T-cell (primary cell): ENCODE measurements around the gene C15orf39. TPM values are rescaled to one million over a fixed set of nuclear protein-coding genes. Genes with fewer than 3 reads are reported as not detected.
A peak's percentile ranks its signal among the peaks of the same experiment; 100 is the strongest.

Experiments used
- ATAC-seq, 4 experiments: fragments of 200-7000 bp in 3 of 4; fragments of 150-1000 bp in 1 of 4; cut with Tn5 transposase; replicated peaks in 1 of 4; 1 replicate in 3 of 4; 2 replicates in 1 of 4; pipeline ENCODE4 v1.10.0; 2021; ENCODE audit warnings: moderate library complexity in 3 of 4, mild to moderate bottlenecking in 2 of 4, moderate number of reproducible peaks in 1 of 4
- CTCF ChIA-PET, 2 donors: fragments of 300-600 bp; sonication (Branson Sonifier 250); formaldehyde crosslinking; loops; one replicate each; lab custom pipeline; 2022; ENCODE audit warnings: antibody characterized with exemption in 2 of 2; lab: Charles Lee
- POLR2A ChIA-PET, 2 donors: fragments of 300-600 bp; sonication (Branson Sonifier 250); formaldehyde crosslinking; loops; one replicate each; lab custom pipeline; 2022; ENCODE audit warnings: antibody characterized with exemption in 2 of 2; lab: Charles Lee
- DNase-seq, 35 experiments: peaks; one replicate each; pipeline versions ENCODE4 v3.0.0 to v3.0.0-alpha.2; 2013 to 2023
- H3K27ac ChIP-seq: one replicate; pipeline ENCODE4 v1.5.1; 2013; ENCODE audit warnings: low read length
- H3K27me3 ChIP-seq, 2 experiments: replicated peaks in 1 of 2; 1 replicate in 1 of 2; 2 replicates in 1 of 2; pipeline versions ENCODE4 v1.6.1 to v1.7.0; 2013; ENCODE audit warnings: low read length in 1 of 2, mixed read lengths in 1 of 2; ENCODE audit not compliant: control insufficient read depth in 2 of 2, insufficient read depth in 2 of 2; ENCODE audit errors: extremely low read depth in 1 of 2
- H3K36me3 ChIP-seq, 2 donors: 1 replicate in 1 of 2; 2 replicates in 1 of 2; pipeline versions ENCODE4 v1.6.1 to v1.7.0; 2013; ENCODE audit warnings: low read length in 1 of 2; ENCODE audit not compliant: control insufficient read depth in 2 of 2, insufficient read depth in 1 of 2; ENCODE audit errors: extremely low read depth in 1 of 2
- H3K4me1 ChIP-seq, 2 experiments: 1 replicate in 1 of 2; 2 replicates in 1 of 2; pipeline versions ENCODE4 v1.6.1 to v1.7.0; 2013; ENCODE audit warnings: low read length in 2 of 2, mixed read lengths in 1 of 2; ENCODE audit not compliant: insufficient read depth in 2 of 2, control insufficient read depth in 1 of 2; ENCODE audit errors: extremely low read depth in 1 of 2
- H3K4me3 ChIP-seq, 2 donors: 1 replicate in 1 of 2; 2 replicates in 1 of 2; pipeline versions ENCODE4 v1.5.1 to v1.7.0; 2013; ENCODE audit warnings: mild to moderate bottlenecking in 2 of 2, low read length in 1 of 2, moderate library complexity in 1 of 2; ENCODE audit not compliant: control insufficient read depth in 1 of 2; ENCODE audit errors: extremely low read depth in 1 of 2
- H3K9me3 ChIP-seq: 2 replicates; pipeline ENCODE4 v1.7.0; 2013
- H3K27ac Mint-ChIP-seq, 2 donors: one replicate each; pipeline ENCODE4 v1.8.0; 2020 to 2021; ENCODE audit warnings: mild to moderate bottlenecking in 2 of 2, mixed read lengths in 2 of 2
- H3K27me3 Mint-ChIP-seq, 2 donors: one replicate each; pipeline ENCODE4 v1.8.0; 2021 to 2022; ENCODE audit warnings: mixed read lengths in 2 of 2
- H3K36me3 Mint-ChIP-seq: one replicate; pipeline ENCODE4 v1.8.0; 2021; ENCODE audit warnings: mixed read lengths
- H3K4me1 Mint-ChIP-seq, 3 donors: one replicate each; pipeline ENCODE4 v1.8.0; 2020 to 2022; ENCODE audit warnings: mixed read lengths in 3 of 3, mild to moderate bottlenecking in 1 of 3
- H3K4me3 Mint-ChIP-seq, 3 donors: one replicate each; pipeline ENCODE4 v1.8.0; 2020 to 2022; ENCODE audit warnings: mild to moderate bottlenecking in 3 of 3, mixed read lengths in 3 of 3, moderate library complexity in 3 of 3
- H3K9me3 Mint-ChIP-seq, 3 donors: one replicate each; pipeline ENCODE4 v1.8.0; 2020 to 2022; ENCODE audit warnings: mixed read lengths in 3 of 3
- WGBS: methylation state at CpG from one replicate; pipeline ENCODE4 v1.1.5; 2013; ENCODE audit warnings: missing lambda C conversion rate; ENCODE audit not compliant: insufficient coverage; 5-methylcytosine and 5-hydroxymethylcytosine counted together
- total RNA-seq, 35 experiments: library from RNA in 6 of 35; stranded (reverse) in 6 of 35; fragments of 120-200 nt in 1 of 35; gene quantifications; one replicate each; pipeline versions ENCODE4 v1.2.1 to v1.2.4 and lab custom pipeline; 2013 to 2026

Gene C15orf39
- total RNA-seq, 5 donors from 2014 or later (not counting 1 experiment from before 2014, with no cell fraction given) = 25.2 to 40.3 (median 37.8) TPM

DNA sequence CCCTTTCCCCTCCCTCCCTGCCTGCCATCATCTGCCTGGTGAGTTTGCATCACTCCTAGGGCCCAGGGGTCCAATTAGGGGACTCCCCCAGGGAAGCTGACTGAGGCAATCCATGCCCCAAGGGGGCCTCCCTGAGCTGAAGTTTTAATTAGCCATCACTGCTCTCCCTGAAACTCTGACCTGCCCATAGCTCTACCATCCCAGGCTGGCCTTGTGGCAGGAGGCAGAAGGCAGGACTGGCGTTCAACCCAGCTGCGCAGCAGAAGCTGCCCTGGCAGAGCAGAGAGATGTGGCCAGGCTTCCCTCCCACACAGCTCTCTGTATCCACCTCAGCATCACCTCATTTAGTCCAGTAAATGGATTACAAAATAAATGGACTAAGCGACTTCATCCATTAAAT, 7.7 kb upstream of the C15orf39 start:
- Mint-ChIP-seq H3K4me3 (no peak overlapping the region), H3K27ac (no peak overlapping the region), H3K27me3 (peaks cover 11% of the 10 kb centered on the region in 2 donors), H3K4me1 (peaks cover 1 to 3% (median 2%) of the 10 kb centered on the region in 3 donors), H3K36me3 (no peaks in the 10 kb centered on the region), H3K9me3 (no peaks in the 10 kb centered on the region)
- Histone ChIP-seq H3K36me3 (no peaks in the 10 kb centered on the region), H3K4me1 (peaks cover 0 to 7% of the 10 kb centered on the region in 2 experiments), H3K27ac (no peak overlapping the region), H3K27me3 (peaks cover 0 to 44% of the 10 kb centered on the region in 2 experiments), H3K9me3 (no peaks in the 10 kb centered on the region), H3K4me3 (no peak overlapping the region)
- no peak for DNase-seq
- 70% methylated on average over 2 of the region's 3 CpGs for WGBS
- ChIA-PET CTCF (no interaction called here), POLR2A (interaction anchor here (0.5 to 0.6 kb wide), 2 partner anchors 169 to 437 kb away, joined by 3 read pairs; no protein-coding TSS in a partner anchor)
- no peak for ATAC-seq

DNA sequence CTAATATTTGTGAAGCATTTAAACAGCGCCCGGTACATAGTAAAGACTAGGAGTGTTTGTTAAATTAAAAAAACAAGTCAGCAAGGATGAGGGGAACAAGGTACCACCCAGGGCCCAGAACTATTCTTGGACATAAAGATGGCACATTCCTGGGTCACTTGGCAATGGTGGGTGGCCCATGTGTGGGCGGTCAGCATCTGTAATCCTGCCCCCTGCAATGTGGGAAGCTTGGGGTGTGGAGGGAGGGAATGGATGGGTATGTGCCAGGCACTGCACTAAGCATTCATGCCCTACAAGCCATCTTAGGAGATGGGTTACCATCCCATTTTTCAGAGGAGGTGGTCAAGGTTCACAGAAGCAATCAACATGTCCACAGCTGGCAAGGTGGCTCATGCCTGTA, 7.3 kb upstream of the C15orf39 start:
- Histone ChIP-seq H3K27ac (no peak overlapping the region), H3K27me3 (peaks cover 0 to 44% of the 10 kb centered on the region in 2 experiments), H3K4me1 (peaks cover 0 to 12% of the 10 kb centered on the region in 2 experiments), H3K36me3 (no peaks in the 10 kb centered on the region), H3K9me3 (no peaks in the 10 kb centered on the region), H3K4me3 (no peak overlapping the region)
- peaks cover 4 to 6% (median 5%) of the 10 kb centered on the region in 3 donors for H3K4me1 Mint-ChIP-seq
- WGBS = 100% methylated on average over 2 of the region's 3 CpGs
- H3K36me3 Mint-ChIP-seq = no peaks in the 10 kb centered on the region
- ChIA-PET CTCF (no interaction called here), POLR2A (interaction anchor here in 1 of 2 donors (0.6 kb wide), 1 partner anchor 436 kb away, joined by 3 read pairs; no protein-coding TSS in a partner anchor)
- peaks cover 9 to 11% of the 10 kb centered on the region in 2 donors for H3K27me3 Mint-ChIP-seq
- no peak overlapping the region for H3K27ac Mint-ChIP-seq
- H3K9me3 Mint-ChIP-seq = no peaks in the 10 kb centered on the region
- DNase-seq = no peak
- no peak for ATAC-seq
- H3K4me3 Mint-ChIP-seq = no peak overlapping the region

DNA sequence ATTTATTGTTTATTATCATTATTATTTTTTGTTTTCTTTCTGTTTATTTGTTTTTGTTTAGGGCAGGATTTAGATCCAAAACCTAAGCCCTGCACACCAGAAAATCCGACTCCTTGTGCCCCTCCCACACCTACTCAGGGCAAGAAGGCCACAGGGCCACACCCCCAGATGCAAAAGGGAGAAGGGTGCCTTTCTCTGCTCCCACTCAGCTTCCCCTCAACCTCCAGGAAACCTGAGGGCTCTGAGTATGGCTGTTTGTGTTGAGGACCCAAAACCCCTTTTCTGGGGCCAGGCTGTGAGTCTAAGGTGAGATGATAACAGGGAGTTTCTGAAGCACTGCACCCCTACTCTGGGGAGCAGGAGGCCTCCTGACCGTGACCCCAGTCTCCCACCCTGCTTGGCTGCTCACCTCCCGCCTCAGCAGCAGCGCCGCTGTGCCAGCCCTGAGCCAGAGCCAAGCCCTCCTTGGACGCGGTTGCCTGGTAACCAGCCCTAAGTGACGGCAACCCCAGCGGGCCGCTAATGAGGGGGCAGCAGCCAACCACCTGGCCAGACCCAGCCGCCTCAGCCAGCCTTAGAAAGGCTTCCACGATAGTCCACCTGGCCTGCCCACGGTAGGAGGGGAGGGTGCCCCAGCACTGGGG, 6.4 kb upstream of the C15orf39 start:
- DNase-seq (no peak), ATAC-seq (no peak)
- ChIA-PET CTCF (no interaction called here), POLR2A (no interaction called here)
- no peaks in the 10 kb centered on the region for H3K9me3 Mint-ChIP-seq
- H3K27ac Mint-ChIP-seq = no peak overlapping the region
- H3K27ac ChIP-seq = no peak overlapping the region
- H3K27me3 Mint-ChIP-seq = peaks cover 9 to 11% of the 10 kb centered on the region in 2 donors
- H3K36me3 Mint-ChIP-seq = no peaks in the 10 kb centered on the region
- no peaks in the 10 kb centered on the region for H3K9me3 ChIP-seq
- H3K27me3 ChIP-seq = peaks cover 0 to 44% of the 10 kb centered on the region in 2 experiments
- H3K4me1 ChIP-seq = peaks cover 2 to 15% of the 10 kb centered on the region in 2 experiments
- WGBS = 40% methylated on average over 12 of the region's 13 CpGs
- H3K4me3 ChIP-seq = no peak overlapping the region
- peaks cover 9 to 10% (median 9%) of the 10 kb centered on the region in 3 donors for H3K4me1 Mint-ChIP-seq
- no peaks in the 10 kb centered on the region for H3K36me3 ChIP-seq
- no peak overlapping the region for H3K4me3 Mint-ChIP-seq

- no peak for DNase-seq
- Histone ChIP-seq H3K4me3 (no peak overlapping the region), H3K9me3 (no peaks in the 10 kb centered on the region), H3K27ac (no peak overlapping the region), H3K27me3 (peaks cover 0 to 45% of the 10 kb centered on the region in 2 experiments), H3K4me1 (peaks cover 3 to 20% of the 10 kb centered on the region in 2 experiments), H3K36me3 (no peaks in the 10 kb centered on the region)
- 56% methylated on average over 7 of the region's 14 CpGs for WGBS
- peaks cover 6 to 11% of the 10 kb centered on the region in 2 donors for H3K27me3 Mint-ChIP-seq
- peaks cover 11 to 14% (median 13%) of the 10 kb centered on the region in 3 donors for H3K4me1 Mint-ChIP-seq
- no peak overlapping the region for H3K27ac Mint-ChIP-seq
- no peak overlapping the region for H3K4me3 Mint-ChIP-seq
- POLR2A ChIA-PET = no interaction called here
- H3K36me3 Mint-ChIP-seq = no peaks in the 10 kb centered on the region
- no peak for ATAC-seq
- H3K9me3 Mint-ChIP-seq = no peaks in the 10 kb centered on the region
- CTCF ChIA-PET = interaction anchor here in 1 of 2 donors (1.1 kb wide), 1 partner anchor 153 kb away, joined by 3 read pairs; no protein-coding TSS in a partner anchor
Observed at GRCh38 chr15:75195766-75196241, 5.9 kb upstream of the C15orf39 start.

DNA sequence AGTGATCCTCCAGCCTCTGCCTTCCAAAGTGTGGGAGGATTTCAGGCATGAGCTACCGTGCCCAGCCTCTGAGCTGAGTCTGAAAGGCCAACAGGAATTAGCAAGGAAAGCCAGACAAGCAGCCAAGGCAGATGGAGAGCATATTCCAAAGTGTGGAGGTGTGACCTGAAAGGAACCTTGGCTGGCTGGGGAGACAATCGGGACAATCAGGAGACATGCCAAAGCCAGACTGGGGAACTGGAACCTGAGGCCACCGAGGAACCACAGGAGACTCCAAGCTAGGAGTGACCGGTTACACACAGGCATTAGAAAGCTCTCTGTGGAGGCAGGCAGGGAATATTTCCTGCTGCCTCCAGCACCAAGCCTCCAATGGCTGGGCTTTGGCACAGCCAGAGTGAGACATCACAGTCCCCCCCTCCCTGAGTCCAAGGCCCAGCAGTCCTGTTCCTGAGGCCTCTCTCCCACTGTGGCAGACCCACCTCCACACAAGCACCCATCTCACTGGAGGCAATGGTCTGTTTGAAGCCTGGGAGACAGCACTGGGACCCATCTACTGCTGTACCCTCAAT, 4.5 kb upstream of the C15orf39 start:
- Mint-ChIP-seq H3K4me3 (no peak overlapping the region), H3K27me3 (peaks cover 4 to 11% of the 10 kb centered on the region in 2 donors), H3K9me3 (no peaks in the 10 kb centered on the region), H3K27ac (no peak overlapping the region), H3K36me3 (no peaks in the 10 kb centered on the region), H3K4me1 (peaks cover 18 to 19% (median 19%) of the 10 kb centered on the region in 3 donors)
- Histone ChIP-seq H3K4me1 (peaks cover 7 to 28% of the 10 kb centered on the region in 2 experiments), H3K27ac (no peak overlapping the region), H3K27me3 (peaks cover 0 to 41% of the 10 kb centered on the region in 2 experiments), H3K9me3 (no peaks in the 10 kb centered on the region), H3K36me3 (no peaks in the 10 kb centered on the region), H3K4me3 (no peak overlapping the region)
- POLR2A ChIA-PET = interaction anchor here (0.6 to 0.7 kb wide), 2 partner anchors 26 to 128 kb away, joined by 3 to 4 read pairs; no protein-coding TSS in a partner anchor
- 93% methylated on average over 4 of the region's 4 CpGs for WGBS
- CTCF ChIA-PET = no interaction called here
- DNase-seq = no peak
- ATAC-seq = no peak

DNA sequence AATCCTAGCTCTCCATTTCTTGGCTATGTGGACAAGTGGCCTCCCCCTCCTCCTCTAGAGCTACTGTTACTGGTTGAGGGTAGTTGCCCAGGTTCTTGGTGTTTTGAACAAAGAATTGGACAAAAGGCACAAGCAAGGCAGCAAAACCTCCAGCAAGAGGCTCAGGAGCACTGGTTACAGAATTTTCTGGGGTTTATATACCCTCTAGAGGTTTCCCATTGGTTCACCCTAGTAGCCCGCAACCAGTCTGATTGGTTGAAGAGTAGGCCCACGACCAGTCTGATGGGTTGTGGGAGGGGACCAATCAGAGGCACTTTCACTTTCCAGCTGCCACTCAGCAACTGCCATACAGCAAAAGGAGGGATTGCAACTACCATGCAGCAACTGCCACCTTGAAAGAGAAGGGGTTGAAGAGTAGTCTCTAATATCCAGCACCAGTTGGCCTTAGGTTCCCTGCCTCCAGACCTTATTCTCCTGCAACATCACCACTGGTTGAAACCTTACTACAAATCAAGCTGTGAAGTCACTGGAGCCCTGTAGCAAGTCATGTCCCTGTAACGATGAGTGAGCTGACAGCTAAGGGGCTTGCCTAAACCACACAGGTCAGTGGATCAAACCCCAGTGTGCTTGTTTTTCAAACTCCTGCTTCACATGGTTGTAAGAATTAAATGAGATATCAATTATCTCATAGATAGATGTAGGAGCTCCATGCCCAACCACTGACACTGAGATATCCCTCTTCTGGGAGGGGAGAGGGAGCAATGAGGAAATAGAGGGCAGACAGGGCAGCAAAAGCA, 2.9 kb upstream of the C15orf39 start:
- no peaks in the 10 kb centered on the region for H3K36me3 Mint-ChIP-seq
- H3K4me1 Mint-ChIP-seq = peaks cover 25 to 29% (median 26%) of the 10 kb centered on the region in 3 donors
- H3K27me3 Mint-ChIP-seq = peaks cover 1 to 5% of the 10 kb centered on the region in 2 donors
- POLR2A ChIA-PET = interaction anchor here in 1 of 2 donors (0.8 kb wide), 1 partner anchor 169 kb away, joined by 3 read pairs; no protein-coding TSS in a partner anchor
- H3K27ac Mint-ChIP-seq = no peak overlapping the region
- CTCF ChIA-PET = interaction anchor here (0.6 to 0.7 kb wide), 2 partner anchors 141 to 169 kb away, joined by 3 read pairs; no protein-coding TSS in a partner anchor
- Histone ChIP-seq H3K27ac (no peak overlapping the region), H3K4me3 (no peak overlapping the region), H3K4me1 (peaks cover 15 to 44% of the 10 kb centered on the region in 2 experiments), H3K27me3 (peaks cover 0 to 29% of the 10 kb centered on the region in 2 experiments), H3K36me3 (no peaks in the 10 kb centered on the region), H3K9me3 (no peaks in the 10 kb centered on the region)
- H3K4me3 Mint-ChIP-seq = no peak overlapping the region
- H3K9me3 Mint-ChIP-seq = no peaks in the 10 kb centered on the region
- DNase-seq (peak in 11 of 35 experiments; percentile 11 to 53 (median 20)), ATAC-seq (no peak)
- no CpG with 5 or more reads among the region's 3 CpGs for WGBS
